ENCODE data around the gene SF3A2.

GRCh38 chr19:2289714-2290435, 53.3 kb downstream of the SF3A2 start:
- TF ChIP-seq POLR2AphosphoS5 (IDR thresholded peaks at IDR 0.05; ENCODE audit: insufficient read depth in 1 of 2, low read depth in 1 of 2) (no peak), CTCF (IDR thresholded peaks at IDR 0.05) (no peak)

Data from vagina (tissue), 2 donors.